H1 (cell line): ENCODE results near the gene PLEKHM3. TPM values are rescaled to one million over a fixed set of nuclear protein-coding genes. Genes with fewer than 3 reads are reported as not detected.

Experiments
- HDAC2 ChIP-seq, 2 experiments: fragments of 300-600 bp in 1 of 2; sonication (generic) in 1 of 2; IDR thresholded peaks; 2 replicates each; pipeline ENCODE4 v1.6.1; 2011 to 2012; ENCODE audit warnings: low read depth in 2 of 2, low read length in 2 of 2, mild to moderate bottlenecking in 2 of 2, moderate library complexity in 2 of 2, borderline replicate concordance in 1 of 2, inconsistent platforms in 1 of 2
- HDAC6 ChIP-seq: IDR thresholded peaks from one replicate; pipeline ENCODE4 v1.7.1; 2012; ENCODE audit warnings: low read depth, mild to moderate bottlenecking, inconsistent platforms, low read length, moderate library complexity
- JUN ChIP-seq: IDR thresholded peaks from 2 replicates; pipeline ENCODE4 v1.6.1; 2011; ENCODE audit warnings: low read depth, mild to moderate bottlenecking, improper control_type of control experiment, low read length
- MAFK ChIP-seq: IDR thresholded peaks from 2 replicates; pipeline ENCODE4 v1.6.1; 2012; ENCODE audit warnings: low read depth, mild to moderate bottlenecking, improper control_type of control experiment, low read length
- polyA plus RNA-seq, 7 experiments: library from polyadenylated mRNA; depleted of rRNA in 3 of 7; stranded (reverse) in 5 of 7; unstranded in 2 of 7; fragments of >200 nt in 5 of 7; fragments of 200-250 nt in 2 of 7; gene quantifications; 1 replicate in 5 of 7; 2 replicates in 1 of 7; 4 replicates in 1 of 7; pipeline versions ENCODE4 v1.2.1 to v1.2.3, GENCODE V29; 2011 to 2013; ENCODE audit warnings: missing spikeins in 2 of 7, mixed read lengths in 2 of 7
- total RNA-seq: library from RNA; stranded (reverse); fragmentation: NEBNext Ultra II Directional; extraction: Animal tissue kit (Norgen Biotek cat#: 25700); gene quantifications from 2 replicates; pipeline ENCODE4 v1.2.1, GENCODE V29; 2021

The PLEKHM3 gene
- total and polyA plus RNA-seq, 2 of the 8 experiments (the other 6 are each of a cell fraction or from before 2014, with no cell fraction given): 2.3 to 5.8 TPM

- TF ChIP-seq JUN (no peak), HDAC2 (IDR thresholded peaks at IDR 0.05; ENCODE audit: borderline replicate concordance in 1 of 2, low read depth in 2 of 2, low read length in 2 of 2) (no peak), MAFK (no peak), HDAC6 (no peak)
- TF ChIP-seq, all 59 proteins: peak for 0
These were observed 104.6 kb downstream of the PLEKHM3 start (continued) for GRCh38 chr2:207920721-207921120.
